ENCODE results near the gene CCNG1.

GRCh38 chr5:163395792-163396191 is 41.6 kb upstream of the CCNG1 start:
- TF ChIP-seq, protein P1, sequence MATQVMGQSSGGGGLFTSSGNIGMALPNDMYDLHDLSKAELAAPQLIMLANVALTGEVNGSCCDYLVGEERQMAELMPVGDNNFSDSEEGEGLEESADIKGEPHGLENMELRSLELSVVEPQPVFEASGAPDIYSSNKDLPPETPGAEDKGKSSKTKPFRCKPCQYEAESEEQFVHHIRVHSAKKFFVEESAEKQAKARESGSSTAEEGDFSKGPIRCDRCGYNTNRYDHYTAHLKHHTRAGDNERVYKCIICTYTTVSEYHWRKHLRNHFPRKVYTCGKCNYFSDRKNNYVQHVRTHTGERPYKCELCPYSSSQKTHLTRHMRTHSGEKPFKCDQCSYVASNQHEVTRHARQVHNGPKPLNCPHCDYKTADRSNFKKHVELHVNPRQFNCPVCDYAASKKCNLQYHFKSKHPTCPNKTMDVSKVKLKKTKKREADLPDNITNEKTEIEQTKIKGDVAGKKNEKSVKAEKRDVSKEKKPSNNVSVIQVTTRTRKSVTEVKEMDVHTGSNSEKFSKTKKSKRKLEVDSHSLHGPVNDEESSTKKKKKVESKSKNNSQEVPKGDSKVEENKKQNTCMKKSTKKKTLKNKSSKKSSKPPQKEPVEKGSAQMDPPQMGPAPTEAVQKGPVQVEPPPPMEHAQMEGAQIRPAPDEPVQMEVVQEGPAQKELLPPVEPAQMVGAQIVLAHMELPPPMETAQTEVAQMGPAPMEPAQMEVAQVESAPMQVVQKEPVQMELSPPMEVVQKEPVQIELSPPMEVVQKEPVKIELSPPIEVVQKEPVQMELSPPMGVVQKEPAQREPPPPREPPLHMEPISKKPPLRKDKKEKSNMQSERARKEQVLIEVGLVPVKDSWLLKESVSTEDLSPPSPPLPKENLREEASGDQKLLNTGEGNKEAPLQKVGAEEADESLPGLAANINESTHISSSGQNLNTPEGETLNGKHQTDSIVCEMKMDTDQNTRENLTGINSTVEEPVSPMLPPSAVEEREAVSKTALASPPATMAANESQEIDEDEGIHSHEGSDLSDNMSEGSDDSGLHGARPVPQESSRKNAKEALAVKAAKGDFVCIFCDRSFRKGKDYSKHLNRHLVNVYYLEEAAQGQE (IDR thresholded peaks at IDR 0.05; ENCODE audit: insufficient replicate concordance, low read depth): peak; percentile 84
- TF ChIP-seq CTCF (IDR thresholded peaks at IDR 0.05; ENCODE audit: insufficient read depth, low read length) (no peak), POLR2AphosphoS5 (IDR thresholded peaks at IDR 0.05; ENCODE audit: low read depth) (no peak), GABPA (IDR thresholded peaks at IDR 0.05; ENCODE audit: low read depth) (no peak)

Data from HL-60 (cell line).